ENCODE measurements around the gene SIPA1L3.

DNA sequence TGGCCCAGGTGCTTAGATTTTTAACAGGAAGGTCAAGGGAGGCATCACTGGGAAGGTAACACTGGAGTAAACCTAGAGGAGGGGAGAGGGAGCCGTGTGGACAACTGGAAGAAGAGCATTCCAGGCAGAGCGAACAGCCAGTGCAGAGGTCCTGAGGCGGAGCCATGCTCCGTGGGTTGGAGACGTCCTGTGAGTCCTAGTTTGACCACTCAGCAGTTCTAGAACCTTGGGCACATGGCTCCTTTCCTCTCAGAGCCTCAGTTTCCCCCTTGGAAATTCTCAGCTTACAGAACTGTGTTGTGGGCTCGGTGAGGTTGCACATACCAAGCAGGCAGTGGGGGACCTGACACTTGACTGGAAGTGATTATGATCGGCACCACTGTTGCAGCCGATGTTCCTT, 186.1 kb downstream of the SIPA1L3 start:
- no peak for TF ChIP-seq EP300 (IDR thresholded peaks at IDR 0.05)
- TF ChIP-seq, protein P1, sequence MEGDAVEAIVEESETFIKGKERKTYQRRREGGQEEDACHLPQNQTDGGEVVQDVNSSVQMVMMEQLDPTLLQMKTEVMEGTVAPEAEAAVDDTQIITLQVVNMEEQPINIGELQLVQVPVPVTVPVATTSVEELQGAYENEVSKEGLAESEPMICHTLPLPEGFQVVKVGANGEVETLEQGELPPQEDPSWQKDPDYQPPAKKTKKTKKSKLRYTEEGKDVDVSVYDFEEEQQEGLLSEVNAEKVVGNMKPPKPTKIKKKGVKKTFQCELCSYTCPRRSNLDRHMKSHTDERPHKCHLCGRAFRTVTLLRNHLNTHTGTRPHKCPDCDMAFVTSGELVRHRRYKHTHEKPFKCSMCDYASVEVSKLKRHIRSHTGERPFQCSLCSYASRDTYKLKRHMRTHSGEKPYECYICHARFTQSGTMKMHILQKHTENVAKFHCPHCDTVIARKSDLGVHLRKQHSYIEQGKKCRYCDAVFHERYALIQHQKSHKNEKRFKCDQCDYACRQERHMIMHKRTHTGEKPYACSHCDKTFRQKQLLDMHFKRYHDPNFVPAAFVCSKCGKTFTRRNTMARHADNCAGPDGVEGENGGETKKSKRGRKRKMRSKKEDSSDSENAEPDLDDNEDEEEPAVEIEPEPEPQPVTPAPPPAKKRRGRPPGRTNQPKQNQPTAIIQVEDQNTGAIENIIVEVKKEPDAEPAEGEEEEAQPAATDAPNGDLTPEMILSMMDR (IDR thresholded peaks at IDR 0.05) = no peak
- no peak for TF ChIP-seq POLR2A (IDR thresholded peaks at IDR 0.05)

All from upper lobe of left lung (tissue), 4 donors.